ENCODE measurements around the gene CYLD.

The CYLD gene

GRCh38 chr16:50842013-50842505, 100.2 kb downstream of the CYLD start:
- DNase-seq (ENCODE audit: low read depth in 2 of 2, low spot score in 1 of 2): no peak

GRCh38 chr16:50842589-50842988, 100.7 kb downstream of the CYLD start:
- DNase-seq (ENCODE audit: low read depth in 2 of 2, low spot score in 1 of 2): no peak

GRCh38 chr16:50844840-50845239, 103.0 kb downstream of the CYLD start:
- DNase-seq (ENCODE audit: low read depth in 2 of 2, low spot score in 1 of 2): no peak

GRCh38 chr16:50845296-50845695, 103.4 kb downstream of the CYLD start:
- no peak for DNase-seq (ENCODE audit: low read depth in 2 of 2, low spot score in 1 of 2)

- no peak for DNase-seq (ENCODE audit: low read depth in 2 of 2, low spot score in 1 of 2)
These were observed 104.6 kb downstream of the CYLD start for GRCh38 chr16:50846511-50846910.

GRCh38 chr16:50847166-50847565, 105.3 kb downstream of the CYLD start:
- DNase-seq (ENCODE audit: low read depth in 2 of 2, low spot score in 1 of 2): no peak

- DNase-seq (ENCODE audit: low read depth in 2 of 2, low spot score in 1 of 2): no peak
These were observed 107.0 kb downstream of the CYLD start for GRCh38 chr16:50848755-50849514.

Measured in stimulated activated CD8-positive, alpha-beta memory T cell treated with anti-CD3 and anti-CD28 coated beads, Interleukin-4, amount 100 ng/mL, for 4 hours (primary cell).